ENCODE measurements around the gene CFAP46. TPM values are rescaled to one million over a fixed set of nuclear protein-coding genes. Genes with fewer than 3 reads are reported as not detected.

The CFAP46 gene
- total RNA-seq, 4 donors from 2014 or later = 0.19 to 0.92 (median 0.54) TPM

- H3K4me1 ChIP-seq = no peaks in the 10 kb centered on the region
- 82 to 96% methylated on average over 4 to 5 of the region's 30 CpGs for WGBS, 2 donors
- TF ChIP-seq POLR2A (IDR thresholded peaks at IDR 0.05) = no peak
- TF ChIP-seq, protein P1, sequence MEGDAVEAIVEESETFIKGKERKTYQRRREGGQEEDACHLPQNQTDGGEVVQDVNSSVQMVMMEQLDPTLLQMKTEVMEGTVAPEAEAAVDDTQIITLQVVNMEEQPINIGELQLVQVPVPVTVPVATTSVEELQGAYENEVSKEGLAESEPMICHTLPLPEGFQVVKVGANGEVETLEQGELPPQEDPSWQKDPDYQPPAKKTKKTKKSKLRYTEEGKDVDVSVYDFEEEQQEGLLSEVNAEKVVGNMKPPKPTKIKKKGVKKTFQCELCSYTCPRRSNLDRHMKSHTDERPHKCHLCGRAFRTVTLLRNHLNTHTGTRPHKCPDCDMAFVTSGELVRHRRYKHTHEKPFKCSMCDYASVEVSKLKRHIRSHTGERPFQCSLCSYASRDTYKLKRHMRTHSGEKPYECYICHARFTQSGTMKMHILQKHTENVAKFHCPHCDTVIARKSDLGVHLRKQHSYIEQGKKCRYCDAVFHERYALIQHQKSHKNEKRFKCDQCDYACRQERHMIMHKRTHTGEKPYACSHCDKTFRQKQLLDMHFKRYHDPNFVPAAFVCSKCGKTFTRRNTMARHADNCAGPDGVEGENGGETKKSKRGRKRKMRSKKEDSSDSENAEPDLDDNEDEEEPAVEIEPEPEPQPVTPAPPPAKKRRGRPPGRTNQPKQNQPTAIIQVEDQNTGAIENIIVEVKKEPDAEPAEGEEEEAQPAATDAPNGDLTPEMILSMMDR (IDR thresholded peaks at IDR 0.05) = no peak
- no peak overlapping the region for H3K27ac ChIP-seq
- no peaks in the 10 kb centered on the region for H3K9me3 ChIP-seq
- no peak for DNase-seq
- H3K4me3 ChIP-seq = no peak overlapping the region
- intact Hi-C loops (cut with DNase I) = no loop called here
- H3K36me3 ChIP-seq = no peaks in the 10 kb centered on the region
- peaks cover 0 to 66% (median 0%) of the 10 kb centered on the region in 4 donors for H3K27me3 ChIP-seq
Observed at GRCh38 chr10:132915411-132915810, 27.0 kb downstream of the CFAP46 start.

DNA sequence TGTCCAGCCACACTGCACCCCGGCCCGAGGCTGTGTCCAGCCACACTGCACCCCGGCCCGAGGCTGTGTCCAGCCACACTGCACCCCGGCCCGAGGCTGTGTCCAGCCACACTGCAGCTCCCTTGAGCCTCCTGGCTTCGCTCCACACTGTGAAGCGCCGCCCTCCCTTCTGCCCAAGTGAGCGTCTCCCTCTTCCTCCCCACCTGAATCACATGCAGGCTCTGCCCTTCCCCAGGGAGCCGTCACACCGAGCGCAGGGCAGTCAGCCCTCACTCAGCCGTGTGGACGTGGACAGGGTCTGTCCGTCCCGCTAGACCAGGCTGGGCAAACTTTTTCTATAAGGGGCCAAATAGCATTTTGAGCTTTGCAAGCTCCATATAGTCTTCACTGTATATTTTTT is 27.6 kb downstream of the CFAP46 start:
- Histone ChIP-seq H3K4me1 (no peaks in the 10 kb centered on the region), H3K36me3 (no peaks in the 10 kb centered on the region), H3K4me3 (no peak overlapping the region), H3K27ac (no peak overlapping the region), H3K9me3 (no peaks in the 10 kb centered on the region), H3K27me3 (peaks cover 0 to 61% (median 0%) of the 10 kb centered on the region in 4 donors)
- intact Hi-C loops (cut with DNase I) = no loop called here
- no peak for DNase-seq
- no peak for TF ChIP-seq POLR2A (IDR thresholded peaks at IDR 0.05)
- TF ChIP-seq, protein P1 (IDR thresholded peaks at IDR 0.05) = no peak
- WGBS, 2 donors = 82 to 83% methylated on average over 10 to 13 of the region's 17 CpGs

DNA sequence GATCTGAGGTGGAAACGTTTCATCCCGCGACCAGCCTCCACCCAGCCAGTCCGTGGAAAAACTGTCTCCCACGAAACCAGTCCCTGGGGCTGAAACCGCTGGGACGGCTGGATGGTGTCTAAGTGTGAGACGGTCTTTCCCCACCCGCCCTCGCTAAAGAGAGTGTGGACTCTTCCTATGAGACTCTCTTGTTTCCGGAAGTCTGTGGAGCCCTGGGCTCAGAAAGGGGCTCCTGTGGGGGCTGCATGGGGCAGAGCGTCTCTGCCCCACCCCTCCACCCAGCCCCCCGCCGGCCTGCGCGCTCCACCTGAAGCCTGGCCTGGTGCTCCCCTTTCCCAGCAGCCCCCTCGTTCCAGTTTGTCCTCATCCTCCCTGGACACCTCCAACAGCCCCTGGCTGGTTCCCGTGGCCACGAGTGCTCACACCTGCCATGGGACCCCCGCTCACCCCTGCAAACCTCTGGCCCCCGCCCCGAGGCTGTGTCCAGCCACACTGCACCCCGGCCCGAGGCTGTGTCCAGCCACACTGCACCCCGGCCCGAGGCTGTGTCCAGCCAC is 28.7 kb downstream of the CFAP46 start:
- H3K9me3 ChIP-seq = no peaks in the 10 kb centered on the region
- DNase-seq = no peak
- H3K4me3 ChIP-seq = no peak overlapping the region
- no peaks in the 10 kb centered on the region for H3K4me1 ChIP-seq
- peaks cover 0 to 50% (median 0%) of the 10 kb centered on the region in 4 donors for H3K27me3 ChIP-seq
- intact Hi-C loops (cut with DNase I) = no loop called here
- no peaks in the 10 kb centered on the region for H3K36me3 ChIP-seq
- WGBS, 2 donors = 93% methylated on average over 12 of the region's 26 CpGs; no CpG with 5 or more reads in 1 of the 2 donors
- no peak overlapping the region for H3K27ac ChIP-seq
- TF ChIP-seq, protein P1 (IDR thresholded peaks at IDR 0.05) = no peak
- TF ChIP-seq POLR2A (IDR thresholded peaks at IDR 0.05) = no peak

DNA sequence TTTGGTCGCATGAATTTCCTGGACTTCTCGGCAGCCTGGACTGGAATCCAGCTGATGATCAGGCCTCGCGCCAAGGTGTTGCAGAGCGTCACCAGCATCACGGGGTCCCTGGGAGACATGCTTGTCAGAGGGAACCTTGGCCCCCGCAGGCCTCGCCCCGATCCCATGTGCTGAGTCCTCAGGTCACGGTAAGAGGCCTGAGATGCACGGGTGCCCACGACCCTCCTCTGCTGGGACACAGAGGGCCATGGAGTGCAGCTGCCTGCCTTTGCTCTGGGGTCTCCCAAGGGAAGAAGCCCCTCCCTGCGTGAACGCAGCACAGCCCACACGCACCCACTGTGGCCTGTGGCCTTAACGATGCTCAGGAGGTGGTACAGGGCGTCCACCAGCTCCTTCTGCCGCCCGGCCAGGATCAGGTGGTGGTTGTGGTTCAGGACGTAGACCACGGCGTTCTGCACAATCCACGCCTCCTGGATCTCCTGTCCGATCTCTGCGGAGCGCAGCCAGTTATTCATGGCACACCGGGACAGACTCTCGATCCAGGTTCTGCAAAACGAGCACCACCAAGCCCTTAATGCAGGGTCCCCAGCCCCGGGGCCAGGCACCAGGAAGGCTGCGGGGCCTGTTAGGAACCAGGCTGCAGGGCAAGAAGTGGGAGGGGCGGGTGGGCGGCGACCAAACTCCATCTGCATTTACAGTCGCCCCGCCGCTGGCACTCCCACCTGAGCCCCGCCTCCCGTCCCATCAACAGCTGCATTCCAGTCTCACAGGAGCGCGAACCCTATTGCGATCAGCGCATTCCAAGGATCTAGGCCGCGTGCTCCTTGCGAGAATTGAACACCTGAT is 29.4 kb downstream of the CFAP46 start:
- Histone ChIP-seq H3K36me3 (no peaks in the 10 kb centered on the region), H3K9me3 (no peaks in the 10 kb centered on the region), H3K27me3 (peaks cover 0 to 49% (median 0%) of the 10 kb centered on the region in 4 donors), H3K4me3 (no peak overlapping the region), H3K4me1 (no peaks in the 10 kb centered on the region), H3K27ac (no peak overlapping the region)
- no peak for TF ChIP-seq POLR2A (IDR thresholded peaks at IDR 0.05)
- TF ChIP-seq, protein P1 (IDR thresholded peaks at IDR 0.05) = no peak
- intact Hi-C loops (cut with DNase I) = no loop called here
- no peak for DNase-seq
- 87% methylated on average over 15 of the region's 46 CpGs; no CpG with 5 or more reads in 1 of the 2 donors for WGBS, 2 donors

DNA sequence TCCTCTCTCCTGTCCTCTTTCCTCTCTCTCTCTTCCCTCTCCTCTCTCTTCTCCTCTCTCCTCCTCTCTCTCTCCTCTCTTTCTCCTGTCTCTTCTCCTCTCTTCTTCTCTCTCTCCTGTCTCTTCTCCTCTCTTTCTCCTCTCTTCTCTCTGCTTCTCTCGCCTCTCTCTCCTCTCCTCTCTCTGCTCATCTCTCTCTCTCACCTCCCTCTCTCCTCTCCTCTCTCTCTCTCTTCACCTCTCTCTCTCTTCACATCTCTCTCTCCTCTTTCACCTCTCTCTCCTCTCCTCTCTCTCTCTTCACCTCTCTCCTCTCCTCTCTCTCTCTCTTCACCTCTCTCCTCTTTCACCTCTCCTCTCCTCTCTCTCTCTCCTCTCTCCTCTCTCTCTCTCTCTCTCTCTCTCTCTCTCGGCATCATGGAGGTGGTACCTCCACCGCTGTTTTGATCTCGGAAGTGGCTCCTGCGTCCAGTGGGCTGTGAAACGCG is 30.1 kb downstream of the CFAP46 start:
- no peak overlapping the region for H3K27ac ChIP-seq
- no peak for DNase-seq
- intact Hi-C loops (cut with DNase I) = no loop called here
- H3K9me3 ChIP-seq = no peaks in the 10 kb centered on the region
- H3K4me3 ChIP-seq = no peak overlapping the region
- no peaks in the 10 kb centered on the region for H3K4me1 ChIP-seq
- TF ChIP-seq, protein P1 (IDR thresholded peaks at IDR 0.05) = no peak
- no peak for TF ChIP-seq POLR2A (IDR thresholded peaks at IDR 0.05)
- peaks cover 0 to 49% (median 0%) of the 10 kb centered on the region in 4 donors for H3K27me3 ChIP-seq
- no peaks in the 10 kb centered on the region for H3K36me3 ChIP-seq
- 82 to 89% methylated on average over 7 of the region's 7 CpGs for WGBS, 2 donors

All from esophagus squamous epithelium (tissue), 5 donors.